HG03469 (cell line): ENCODE measurements around the gene DDRGK1.
"Not testable (repeated sequence)": the region's sequence is repeated elsewhere in the genome, so short reads cannot be mapped to it uniquely, and the experiment has no call there.

ENCODE experiments used
- ATAC-seq: cut with Tn5 transposase; IDR thresholded peaks from one replicate; pipeline ENCODE4 v1.9.1; 2021; ENCODE audit warnings: mild to moderate bottlenecking, moderate library complexity, moderate number of reproducible peaks; ENCODE audit not compliant: unreplicated experiment

The DDRGK1 gene

DNA sequence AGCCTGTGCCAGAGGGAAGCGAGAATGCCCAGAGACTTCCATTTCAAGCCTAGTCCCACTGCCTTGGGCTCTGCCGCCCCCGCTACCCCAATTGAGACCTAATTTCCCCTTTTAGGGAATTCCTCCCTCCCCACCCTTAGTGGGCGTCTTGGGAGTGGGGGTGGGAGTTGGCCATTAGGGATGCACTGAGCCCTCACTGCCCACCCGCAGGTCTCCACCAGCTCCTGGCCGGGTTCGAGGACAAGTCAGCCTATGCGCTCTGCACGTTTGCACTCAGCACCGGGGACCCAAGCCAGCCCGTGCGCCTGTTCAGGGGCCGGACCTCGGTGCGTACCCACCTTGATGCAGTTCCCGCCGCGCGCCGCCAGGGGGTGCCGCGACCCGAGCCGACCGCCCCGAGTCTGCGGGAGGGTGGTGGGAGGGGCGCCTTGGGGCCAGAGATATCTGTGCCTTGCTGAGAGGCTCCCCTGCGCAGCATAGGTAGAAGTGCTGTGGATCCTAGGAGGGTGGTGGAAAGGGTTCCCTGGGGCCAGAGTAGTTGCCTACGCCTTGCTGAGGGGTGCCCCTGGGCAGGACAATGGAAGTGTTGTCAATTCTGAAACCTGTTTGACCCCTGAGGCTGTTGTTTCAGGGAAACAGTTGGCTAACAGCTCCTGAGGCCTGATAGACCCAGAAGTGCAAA lies 14.0 kb upstream of the DDRGK1 start:
- no peak for ATAC-seq

DNA sequence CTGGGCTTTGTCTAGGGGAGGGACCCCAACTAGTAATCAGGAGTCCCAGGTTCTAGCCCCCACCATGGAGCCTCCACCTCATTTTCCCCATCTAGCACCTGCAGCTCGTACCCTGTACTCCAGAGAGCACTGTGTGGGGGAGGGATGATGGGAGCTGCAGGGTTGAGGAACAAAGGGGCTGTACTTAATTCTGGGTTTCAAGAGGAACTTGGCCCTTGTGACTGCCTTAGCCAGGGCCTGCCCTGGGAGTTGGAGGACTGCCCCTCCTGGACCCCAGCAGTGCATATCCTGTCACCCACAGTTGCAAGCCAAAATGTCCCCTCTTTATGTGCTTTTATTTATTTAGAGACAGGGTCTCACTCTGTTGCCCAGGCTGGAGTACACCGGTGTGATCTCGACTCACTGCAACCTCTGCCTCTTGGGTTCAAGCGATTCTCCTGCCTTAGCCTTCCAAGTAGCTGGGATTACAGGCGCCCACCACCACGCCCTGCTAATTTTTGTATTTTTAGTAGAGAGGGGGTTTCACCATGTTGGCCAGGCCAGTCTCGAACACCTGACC lies 11.0 kb upstream of the DDRGK1 start:
- ATAC-seq, result not testable (repeated sequence)

DNA sequence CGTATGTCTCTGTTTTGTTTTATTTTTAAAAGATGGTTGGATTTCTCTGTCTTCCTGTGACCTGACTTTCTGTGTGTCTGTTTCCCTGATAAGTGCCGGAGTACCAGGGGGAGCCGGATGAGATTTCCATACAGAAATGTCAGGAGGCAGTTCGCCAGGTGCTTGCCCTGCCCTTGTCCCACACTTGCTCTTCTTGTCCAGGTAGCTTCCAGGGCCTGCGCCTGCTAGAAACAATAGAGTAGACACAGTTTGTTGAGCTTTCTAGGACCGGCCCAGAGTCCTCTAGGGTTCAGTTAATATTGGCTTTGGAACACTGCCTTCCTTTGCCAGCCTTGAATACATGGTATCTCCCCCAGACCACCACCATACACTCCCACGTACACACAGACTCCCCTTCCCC lies 8.7 kb upstream of the DDRGK1 start:
- no peak for ATAC-seq

DNA sequence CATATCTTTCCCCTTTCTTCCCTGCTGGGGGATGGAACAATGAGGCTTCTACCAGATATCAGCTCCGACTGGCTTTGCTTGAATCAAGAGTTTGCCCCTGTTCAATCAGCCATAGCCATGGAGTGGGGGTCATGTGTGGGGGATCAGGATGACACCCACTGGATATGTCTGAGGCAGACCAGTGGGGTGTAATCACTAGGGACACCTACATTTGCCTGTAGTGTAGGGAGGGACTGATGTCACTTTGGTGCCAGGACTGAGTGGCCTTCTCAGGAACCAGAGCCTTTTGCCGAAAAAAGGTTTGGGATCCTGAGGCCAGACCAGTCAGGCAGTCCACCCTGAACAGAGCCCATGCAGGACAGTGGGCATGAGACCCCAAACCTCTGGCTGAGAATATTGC lies 5.9 kb upstream of the DDRGK1 start:
- ATAC-seq, result no peak

GRCh38 chr20:3209946-3210317 lies 5.5 kb upstream of the DDRGK1 start:
- no peak for ATAC-seq

GRCh38 chr20:3209257-3209945 lies 4.9 kb upstream of the DDRGK1 start, which contains the start of gene ITPA:
Gene ITPA (plus strand): TSS chr20:3209498. CDS start chr20:3209552, 54 bp downstream.
- ATAC-seq, result no peak

GRCh38 chr20:3208786-3209256 lies 4.3 kb upstream of the DDRGK1 start:
- ATAC-seq, result no peak

DNA sequence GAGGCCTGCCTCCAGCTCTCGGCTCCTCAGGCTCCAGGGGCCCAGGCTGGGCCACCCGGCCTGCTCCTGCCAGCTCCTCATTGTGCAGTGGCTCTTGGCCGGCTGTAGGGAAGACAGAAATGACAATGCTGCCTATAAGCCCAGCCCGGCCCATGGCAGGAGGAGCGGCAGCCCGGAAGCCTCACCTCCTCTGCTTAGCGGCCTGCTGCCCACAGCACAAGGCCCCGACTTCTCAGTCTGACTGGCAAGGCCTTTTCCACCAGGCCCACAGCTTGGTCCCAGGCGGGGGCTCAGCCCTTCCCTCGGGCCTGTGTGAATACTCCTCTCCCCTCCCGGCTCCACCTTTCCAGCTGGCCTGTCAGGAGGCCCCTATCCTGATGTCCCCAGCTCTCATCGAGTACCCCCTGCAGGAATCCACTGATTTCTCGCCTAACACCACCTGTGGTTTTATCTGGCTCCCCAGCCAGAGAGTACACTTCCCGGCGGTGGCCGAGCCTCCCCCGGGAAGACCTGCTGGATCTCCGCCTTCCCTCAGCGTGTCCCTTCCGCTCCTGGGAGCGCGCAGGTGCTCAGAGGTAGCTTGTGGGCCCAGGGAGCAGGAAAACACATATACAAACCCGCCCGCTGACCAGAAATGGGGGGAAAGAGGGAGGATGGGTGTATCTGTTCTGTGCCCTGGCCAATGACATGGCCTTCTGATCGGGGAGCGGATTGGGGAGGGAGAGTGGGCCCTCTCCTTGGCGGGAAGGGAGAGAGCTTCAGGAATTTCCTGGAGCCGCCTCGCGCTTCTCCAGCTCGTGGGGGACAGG lies 963 bp downstream of the DDRGK1 start:
- no peak for ATAC-seq

- no peak for ATAC-seq
Observed at GRCh38 chr20:3202965-3203314, 1.5 kb downstream of the DDRGK1 start.

GRCh38 chr20:3199976-3200755 lies 4.3 kb downstream of the DDRGK1 start:
- no peak for ATAC-seq

DNA sequence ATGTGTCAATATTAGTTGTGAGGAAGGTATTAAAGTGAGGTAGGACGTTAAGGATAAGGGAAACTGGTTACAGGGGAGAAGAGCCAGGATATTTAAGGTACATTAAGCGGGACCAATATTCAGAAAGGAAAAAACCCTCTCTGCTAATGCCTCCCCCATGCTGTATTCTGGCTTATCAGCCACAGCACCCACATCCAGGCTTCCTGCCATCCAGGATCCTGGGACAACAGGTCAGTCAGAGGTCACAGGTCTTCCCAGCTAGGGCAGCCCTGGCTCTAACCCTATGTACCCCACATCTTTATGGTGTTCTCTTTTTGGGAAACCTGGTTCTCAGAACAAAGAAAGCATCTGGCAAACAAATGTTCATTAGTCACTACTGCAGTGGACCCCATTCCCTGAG lies 5.3 kb downstream of the DDRGK1 start:
- ATAC-seq, result no peak

DNA sequence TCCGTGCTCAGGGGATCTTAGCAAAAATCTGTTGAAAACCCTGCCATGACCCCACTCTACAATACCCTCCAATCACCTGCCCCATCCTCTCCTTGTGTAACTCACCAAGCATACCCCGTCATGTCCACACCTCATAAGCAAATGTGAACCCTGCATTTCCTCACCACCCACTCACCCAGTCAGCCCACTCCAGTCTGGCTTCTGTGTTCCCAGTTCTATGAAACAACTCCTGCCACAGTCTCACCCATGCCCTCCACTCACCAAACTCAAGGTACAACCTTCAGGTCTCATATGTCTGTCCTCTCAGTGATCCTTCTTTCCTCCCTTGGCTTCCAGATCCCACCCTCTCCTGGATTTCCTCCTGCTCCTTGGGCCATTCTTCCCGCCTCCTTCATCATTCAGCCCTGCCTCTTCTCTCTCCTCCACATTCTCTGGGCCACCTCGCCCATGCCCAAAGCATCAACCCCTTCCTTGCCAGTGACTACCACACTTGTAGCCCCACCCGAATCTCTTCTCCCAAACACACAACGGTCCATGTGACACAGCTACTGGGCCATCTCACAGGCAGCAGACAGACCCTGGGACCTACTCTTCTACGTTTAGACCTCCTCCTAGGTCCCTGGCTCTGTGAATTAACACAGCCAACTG lies 8.8 kb downstream of the DDRGK1 start:
- ATAC-seq, result no peak

DNA sequence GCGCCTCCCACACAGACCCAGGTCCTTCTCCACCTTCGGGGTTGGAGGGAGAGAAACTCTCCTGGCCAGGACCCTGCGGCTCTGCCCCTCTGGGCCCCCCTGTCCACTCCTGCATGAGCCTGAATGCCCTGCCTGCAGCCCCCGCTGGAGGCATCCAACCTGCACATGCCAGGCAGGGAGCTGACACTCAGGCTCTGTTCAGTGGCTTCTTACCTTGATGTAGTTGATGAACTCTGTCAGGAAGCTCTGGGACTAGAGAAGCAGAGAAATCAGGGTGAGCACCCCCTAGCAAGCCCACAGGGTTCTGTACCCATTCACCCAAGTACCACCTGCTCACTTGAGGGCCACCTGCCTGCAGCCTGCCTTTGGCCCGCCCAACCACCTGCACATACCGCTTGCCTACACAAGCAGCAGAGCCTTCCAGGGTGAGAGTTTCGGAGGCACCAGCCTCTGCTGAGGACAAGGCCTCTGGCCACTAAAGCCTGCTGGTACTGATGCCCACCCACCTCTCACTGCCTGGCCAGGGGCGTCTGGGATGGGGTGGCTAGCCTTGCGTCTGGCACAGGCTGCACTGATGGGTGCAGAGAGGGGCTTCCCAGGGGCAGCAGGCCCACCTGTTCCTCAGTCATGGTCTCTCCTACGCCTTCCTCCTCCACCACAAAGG lies 9.7 kb downstream of the DDRGK1 start:
- no peak for ATAC-seq

GRCh38 chr20:3193806-3194616 lies 10.5 kb downstream of the DDRGK1 start:
- no peak for ATAC-seq

DNA sequence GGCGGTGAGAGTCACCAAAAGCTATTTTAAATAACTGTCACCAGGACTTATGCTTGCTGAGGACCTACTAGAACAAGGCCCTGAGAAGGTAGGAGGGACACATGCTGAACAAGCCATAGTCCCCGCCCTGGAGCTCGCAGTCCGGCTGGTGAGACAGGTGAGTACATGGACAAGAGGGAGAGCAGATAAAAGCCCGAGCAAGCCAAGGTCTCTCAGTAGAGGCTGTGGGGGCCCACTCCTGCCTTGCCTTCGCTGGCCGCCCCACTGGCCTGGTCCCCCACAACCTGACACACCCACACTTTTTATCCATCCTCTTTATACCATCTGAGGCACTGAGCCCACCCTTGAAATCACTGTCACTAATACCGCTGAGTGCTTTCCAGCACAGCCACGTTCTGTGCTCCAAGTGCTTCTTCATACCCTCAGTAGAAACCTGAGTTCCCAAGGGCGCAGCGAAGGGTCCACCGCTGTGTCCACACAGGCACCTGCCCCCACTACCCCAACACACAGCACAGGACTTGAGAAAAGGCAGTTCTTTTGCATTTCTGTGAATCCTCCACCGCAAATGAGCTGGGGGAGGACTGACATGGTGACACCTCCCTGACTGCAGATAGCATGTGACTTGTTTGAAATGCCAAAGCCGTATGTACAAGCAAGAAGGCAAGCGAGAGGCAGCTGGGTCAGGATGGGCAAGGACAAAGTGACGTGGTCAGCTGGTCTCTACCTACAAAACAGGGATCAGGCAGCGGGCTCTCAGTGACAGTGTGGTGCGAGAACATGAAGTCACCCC lies 12.1 kb downstream of the DDRGK1 start:
- ATAC-seq, result no peak

GRCh38 chr20:3190681-3191111 lies 13.8 kb downstream of the DDRGK1 start:
- no peak for ATAC-seq

DNA sequence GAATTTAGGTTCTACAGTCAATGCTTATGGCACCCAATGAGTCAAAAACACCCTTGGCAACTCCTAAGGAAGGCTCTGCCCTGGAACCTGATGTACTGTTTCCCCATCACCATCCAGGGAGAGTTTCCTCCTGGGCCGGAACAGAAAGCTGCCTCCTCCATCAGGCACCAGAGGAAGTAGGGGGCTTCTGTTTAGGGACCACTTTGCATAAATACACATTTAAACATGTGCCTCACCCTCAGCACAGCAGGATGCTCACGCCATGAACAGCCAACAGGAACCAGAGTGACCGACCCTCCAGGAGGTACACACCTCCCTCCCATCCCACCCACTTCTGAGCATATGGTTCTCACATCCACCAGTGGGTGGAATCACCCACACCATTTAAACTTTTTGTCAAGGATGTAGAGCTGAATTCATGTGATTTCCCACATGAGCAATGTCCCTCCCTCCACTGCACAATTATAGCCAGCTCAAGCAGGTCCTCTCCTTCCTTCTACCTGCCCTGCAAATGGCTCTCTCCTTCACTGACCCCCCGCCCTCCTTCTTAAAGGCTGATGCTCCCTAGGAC lies 14.8 kb downstream of the DDRGK1 start:
- ATAC-seq, result no peak
